Measurements from ENCODE around the gene NMNAT2. TPM values are rescaled to one million over a fixed set of nuclear protein-coding genes. Genes with fewer than 3 reads are reported as not detected.
"Not testable (repeated sequence)": the region's sequence is repeated elsewhere in the genome, so short reads cannot be mapped to it uniquely, and the experiment has no call there.

Gene NMNAT2
- polyA plus RNA-seq, 10 donors: 0.99 to 2.0 (median 1.5) TPM

DNA sequence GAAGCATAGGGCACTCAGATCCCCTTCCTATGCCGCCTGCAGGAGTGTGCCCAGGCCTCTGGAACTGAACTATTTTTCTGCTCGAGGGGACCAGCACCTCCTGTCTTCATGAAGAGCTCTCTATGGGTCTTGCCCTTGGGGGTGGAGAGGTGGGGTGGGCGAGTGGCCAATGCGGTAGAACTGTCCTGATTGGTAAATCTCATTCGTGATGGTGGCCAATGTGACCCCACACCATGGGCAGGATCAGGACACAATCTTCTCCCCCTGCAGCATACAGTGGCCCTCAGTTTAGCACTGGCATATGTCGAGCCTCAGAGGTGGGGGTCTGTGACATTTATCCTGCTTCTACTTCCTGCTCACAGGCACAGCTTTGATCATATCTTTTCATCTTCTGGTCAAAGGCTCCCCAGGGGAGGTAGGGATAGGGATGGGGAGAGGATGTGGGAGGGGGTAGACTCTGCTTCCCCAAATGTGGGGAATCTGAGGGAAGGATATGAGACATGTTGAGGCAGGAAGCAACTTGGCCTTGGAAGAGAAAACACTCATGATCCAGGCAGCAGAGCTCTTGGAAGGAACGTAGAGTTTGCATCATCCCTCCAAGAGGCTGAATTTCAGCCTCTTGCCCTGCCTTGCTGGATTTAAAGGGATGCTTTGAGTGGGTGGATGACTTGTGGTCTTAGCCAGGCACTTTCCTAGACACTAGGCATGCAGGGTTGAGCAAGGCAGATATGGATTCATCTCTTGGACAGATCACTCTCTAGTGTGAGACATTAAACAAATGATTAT, 150.3 kb downstream of the NMNAT2 start:
- DNase-seq: peak in 1 of 3 donors; percentile 81

DNA sequence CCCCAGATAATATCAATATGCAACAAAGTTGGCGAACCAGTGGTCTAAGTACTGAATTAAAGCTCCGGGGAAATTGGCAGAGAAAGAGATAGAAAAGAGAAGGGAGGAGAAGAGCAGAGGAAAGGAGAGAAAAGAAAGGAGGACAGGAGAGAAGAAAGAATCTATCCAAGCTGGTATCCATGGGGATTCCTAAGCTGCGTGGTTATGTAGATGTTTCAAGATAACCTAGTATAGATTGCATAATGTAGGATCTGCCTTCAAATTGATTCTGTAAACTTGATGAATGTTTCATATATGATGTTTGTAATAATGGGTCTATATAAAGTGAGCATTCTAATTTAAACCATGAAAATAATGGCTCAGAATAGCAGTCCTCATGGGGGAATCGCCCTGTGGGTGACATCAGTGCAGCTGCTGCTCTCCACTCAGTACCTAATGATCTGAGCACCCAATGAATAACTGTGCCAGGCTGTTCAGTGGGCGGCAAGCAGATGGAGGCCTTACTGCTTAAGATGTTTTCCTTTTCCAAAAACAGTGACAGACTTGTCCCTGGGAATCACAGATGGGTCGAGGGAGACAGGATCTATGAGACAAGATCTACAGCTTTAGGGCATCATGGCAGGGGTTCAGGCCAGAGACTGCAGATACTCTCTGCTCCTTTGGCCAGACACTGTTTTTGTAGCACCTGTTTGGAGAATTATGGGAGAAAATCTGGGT, 154.1 kb downstream of the NMNAT2 start:
- no peak for DNase-seq

- DNase-seq: no peak
These were observed 155.5 kb downstream of the NMNAT2 start for GRCh38 chr1:183262628-183263200.

DNA sequence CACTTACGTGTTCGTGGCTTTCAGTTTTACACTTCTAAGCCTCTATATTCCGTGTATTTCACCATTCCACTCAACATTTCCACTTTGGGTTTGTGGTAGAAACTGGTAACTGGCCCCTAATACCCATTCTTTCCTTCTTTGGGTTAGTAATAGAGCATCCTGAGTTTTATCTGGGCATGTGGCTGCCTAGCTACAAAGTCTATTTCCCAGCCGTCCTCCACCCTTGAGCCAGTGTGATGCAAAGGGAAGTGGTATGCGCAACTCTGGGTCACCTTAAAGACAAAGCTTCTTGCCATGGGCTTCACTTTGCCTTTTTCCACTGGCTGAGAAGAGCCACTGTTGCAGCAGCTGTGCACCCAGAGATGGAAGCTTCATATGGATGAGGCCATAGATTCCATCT, 158.3 kb downstream of the NMNAT2 start:
- no peak for DNase-seq

DNA sequence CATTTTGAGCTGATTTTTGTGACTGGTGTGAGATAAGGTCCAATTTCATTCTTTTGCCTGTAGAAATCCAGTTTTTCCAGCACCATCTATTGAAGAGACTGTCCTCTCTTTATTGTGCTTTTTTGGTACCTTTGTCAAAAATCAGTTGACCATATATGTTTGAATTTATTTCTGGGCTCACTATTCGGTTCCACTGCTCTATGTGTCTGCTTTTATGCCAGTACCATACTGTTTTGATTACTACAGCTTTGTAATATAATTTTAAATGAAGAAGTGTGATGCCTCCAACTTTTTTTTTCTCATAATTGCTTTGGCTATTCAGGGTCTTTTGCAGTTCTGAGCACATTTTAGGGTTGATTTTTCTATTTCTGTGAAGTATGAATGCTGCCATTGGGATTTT, 163.1 kb downstream of the NMNAT2 start:
- no peak for DNase-seq

DNA sequence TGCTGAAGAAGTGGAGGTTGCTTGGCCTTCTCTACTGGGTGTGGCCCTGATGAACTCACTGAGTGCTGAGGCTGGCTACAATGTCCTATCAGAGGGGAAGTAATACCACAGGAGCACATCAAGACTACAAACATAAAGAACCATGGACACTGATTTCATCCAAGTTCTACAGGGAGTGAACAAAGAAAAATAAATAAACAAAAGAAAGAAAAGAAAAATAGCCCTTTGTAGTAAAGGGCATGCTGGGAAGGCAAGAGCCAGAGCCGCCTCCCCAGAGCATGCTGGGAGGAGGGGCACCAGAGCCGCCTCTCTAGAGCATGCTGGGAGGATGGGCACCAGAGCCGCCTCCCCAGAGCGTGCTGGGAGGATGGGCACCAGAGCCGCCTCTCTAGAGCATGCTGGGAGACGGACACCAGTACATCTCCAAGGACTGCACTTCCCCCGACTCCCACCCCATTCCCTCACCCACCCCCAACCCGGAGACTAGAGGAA, 166.2 kb downstream of the NMNAT2 start:
- DNase-seq: no peak

DNA sequence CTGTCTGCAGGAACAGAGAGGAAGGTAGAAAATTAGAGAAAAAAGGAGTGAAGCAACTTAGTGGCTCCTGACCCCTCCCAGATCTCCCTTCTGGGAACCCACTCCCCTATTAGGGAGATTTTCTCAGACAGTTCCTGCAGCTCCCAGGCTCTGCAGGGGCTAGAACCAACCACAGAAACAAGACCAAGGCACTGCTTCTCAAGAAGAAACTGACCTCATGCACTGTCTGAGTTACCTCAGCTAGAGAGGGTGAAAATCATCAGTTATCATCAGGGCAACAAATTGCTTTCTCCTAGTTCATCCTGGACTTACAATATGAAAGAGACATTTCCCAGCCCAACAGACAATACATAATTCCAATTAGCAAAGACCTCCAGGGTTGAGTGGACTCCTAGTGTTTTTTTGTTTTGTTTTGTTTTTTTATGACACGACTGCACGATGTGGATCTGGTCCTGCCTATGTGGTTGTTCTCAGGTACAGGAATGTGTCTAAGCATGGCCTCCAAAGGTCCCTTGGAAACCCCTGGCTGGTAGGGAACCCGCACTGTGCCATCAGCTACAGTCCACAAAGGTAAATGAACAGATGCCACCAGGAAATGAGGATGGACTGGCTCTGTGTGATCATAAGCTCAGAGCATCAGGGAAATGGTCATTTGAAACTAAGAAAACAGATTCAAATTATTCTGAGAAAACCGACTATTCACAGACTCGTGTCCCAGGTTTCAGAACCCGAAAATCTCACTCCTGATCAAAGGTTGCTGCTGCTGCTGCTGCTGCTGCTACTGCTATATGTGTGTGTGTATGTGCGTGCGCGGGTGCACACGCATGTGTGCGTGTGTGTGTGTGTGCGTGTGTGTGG, 166.8 kb downstream of the NMNAT2 start:
- no peak for DNase-seq

GRCh38 chr1:183249941-183250452, 168.2 kb downstream of the NMNAT2 start:
- no peak for DNase-seq

GRCh38 chr1:183248989-183249691, 169.0 kb downstream of the NMNAT2 start:
- DNase-seq: no peak

DNA sequence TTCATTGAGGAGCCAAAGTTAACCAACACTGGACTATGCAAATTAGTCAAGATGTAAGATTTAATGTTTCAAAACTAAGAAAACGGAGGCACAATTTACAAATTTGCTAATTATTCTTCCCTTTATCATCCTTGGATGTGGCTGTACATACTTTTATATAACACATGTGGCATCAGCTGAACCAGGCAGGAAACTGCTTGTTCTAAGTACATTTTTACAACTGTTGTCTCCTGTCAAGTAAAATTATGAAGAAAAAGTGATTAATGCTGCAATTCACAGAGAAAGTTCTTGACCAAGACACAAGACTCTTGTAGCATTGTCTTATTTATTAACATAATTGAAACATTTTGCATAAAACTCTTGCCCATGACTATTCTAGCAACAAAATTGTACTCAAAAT, 170.2 kb downstream of the NMNAT2 start:
- no peak for DNase-seq

DNA sequence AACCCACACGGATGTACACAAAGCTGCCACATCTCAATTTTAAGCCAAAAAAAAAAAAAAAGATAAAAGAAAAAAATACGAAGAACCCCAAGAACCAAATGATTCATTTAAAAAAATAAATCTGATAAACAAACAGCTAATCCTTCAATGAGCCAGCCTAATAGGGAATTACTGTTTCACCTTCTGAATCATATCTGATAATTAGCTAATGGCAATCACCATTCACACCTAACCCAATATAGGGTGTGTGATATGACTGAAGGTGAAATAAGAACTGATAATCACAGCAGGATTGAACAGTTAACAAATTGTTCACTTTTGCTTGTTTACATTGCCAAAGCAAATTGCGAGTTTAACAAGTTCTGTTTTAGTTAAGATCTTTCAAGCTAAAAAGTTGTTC, 170.7 kb downstream of the NMNAT2 start:
- no peak for DNase-seq

DNA sequence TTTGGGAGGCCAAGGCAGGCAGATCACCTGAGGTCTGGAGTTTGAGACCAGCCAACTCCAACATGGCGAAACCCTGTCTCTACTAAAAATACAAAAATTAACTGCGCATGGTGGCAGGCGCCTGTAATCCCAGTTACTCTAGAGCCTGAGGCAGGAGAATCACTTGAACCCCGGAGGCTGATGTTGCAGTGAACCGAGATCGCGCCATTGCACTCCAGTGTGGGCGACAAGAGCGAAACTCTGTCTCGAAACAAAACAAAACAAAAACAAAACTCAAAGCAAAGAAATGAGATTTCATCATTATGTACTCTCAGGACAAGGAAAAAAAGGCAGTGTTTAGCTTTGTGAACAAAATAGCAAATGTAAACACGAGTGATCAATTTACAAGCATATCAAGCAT, 171.1 kb downstream of the NMNAT2 start:
- no peak for DNase-seq

GRCh38 chr1:183246436-183246835, 171.7 kb downstream of the NMNAT2 start:
- no peak for DNase-seq

- DNase-seq: no peak
These were observed 172.8 kb downstream of the NMNAT2 start for GRCh38 chr1:183245357-183245756.

DNA sequence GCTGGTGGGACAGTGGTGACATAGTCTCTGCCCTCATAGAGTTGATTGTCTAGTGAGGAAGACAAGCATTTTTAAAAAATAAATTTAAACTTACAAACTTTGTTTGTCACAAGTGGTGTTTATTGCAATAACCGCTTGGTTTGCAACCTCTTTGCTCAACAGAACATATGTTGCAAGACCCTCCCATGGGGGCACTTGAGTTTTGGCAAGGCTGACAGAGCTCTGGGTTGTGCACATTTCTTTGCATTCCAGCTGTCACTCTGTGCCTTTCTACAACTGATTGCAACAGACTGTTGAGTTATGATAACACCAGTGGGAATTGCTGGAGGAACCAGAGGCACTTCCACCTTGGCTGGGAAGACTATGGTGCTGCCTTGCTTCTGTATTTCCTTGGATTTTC, 173.7 kb downstream of the NMNAT2 start:
- peak; percentile 79 to 94 (median 81) for DNase-seq

GRCh38 chr1:183243161-183244050, 174.8 kb downstream of the NMNAT2 start:
- DNase-seq: no peak

- DNase-seq: peak in 2 of 3 donors; percentile 49 to 81
These were observed 175.6 kb downstream of the NMNAT2 start for GRCh38 chr1:183242556-183242955.

DNA sequence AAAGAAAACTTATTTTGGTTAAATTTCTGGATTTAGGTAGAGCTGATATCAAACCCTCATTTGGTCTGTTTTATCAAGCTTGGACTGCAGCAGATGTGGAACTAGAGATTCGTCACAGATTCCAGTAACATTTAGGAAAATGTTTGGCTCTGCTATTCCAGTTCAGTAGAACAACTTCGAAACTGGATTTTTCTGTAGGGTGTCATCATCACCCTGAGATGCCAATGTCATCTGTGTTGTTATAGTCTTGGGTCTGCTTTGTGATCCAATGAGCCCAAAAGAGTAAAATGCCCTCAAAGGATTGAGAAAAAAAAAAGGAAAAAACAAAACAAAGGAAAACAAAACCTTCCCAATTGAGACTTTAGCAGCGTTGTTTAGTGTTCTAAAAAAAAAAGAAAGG, 176.7 kb downstream of the NMNAT2 start:
- DNase-seq: peak in 2 of 3 donors; percentile 22 to 64

DNA sequence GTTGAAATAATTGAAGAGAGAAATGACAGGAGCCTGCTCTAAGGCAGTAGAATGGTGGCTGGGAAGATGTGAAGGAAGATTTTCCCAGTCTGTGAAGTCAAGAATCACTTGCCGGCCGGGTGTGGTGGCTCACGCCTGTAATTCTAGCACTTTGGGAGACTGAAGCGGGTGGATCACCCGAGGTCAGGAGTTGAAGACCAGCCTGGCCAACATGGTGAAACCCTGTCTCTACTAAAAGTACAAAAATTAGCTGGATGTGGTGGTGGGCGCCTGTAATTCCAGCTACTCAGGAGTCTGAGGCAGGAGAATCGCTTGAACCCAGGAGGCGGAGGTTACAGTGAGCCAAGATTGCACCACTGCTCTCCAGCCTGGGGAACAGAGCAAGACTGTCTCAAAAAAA, 177.3 kb downstream of the NMNAT2 start:
- DNase-seq: not testable (repeated sequence)

DNA sequence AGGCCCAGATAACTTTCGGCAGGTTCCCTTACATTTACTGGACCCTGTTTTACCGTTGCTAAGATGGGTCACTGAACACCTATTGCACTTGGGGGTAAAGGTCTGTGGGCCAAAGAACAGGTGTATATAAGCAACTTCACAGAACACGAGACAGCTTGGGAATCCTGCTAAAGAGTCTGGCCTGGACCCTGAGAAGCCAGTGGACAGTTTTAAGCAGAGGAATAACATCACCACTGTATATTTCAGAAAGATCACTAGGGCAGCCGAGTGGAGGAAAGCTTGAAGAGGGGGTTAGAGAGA, 177.7 kb downstream of the NMNAT2 start:
- DNase-seq: no peak

All from muscle of back (tissue), 11 donors.